B cell (primary cell): ENCODE measurements around the gene CCNH. TPM values are rescaled to one million over a fixed set of nuclear protein-coding genes. Genes with fewer than 3 reads are reported as not detected.

ENCODE experiments used
- ATAC-seq: fragments of 200-7000 bp; cut with Tn5 transposase; one replicate; pipeline ENCODE4 v1.10.0; 2021; ENCODE audit warnings: low read depth, mild to moderate bottlenecking, moderate number of reproducible peaks, moderate library complexity
- CTCF ChIA-PET: fragments of 350-600 bp; sonication (Branson Sonifier 250); formaldehyde crosslinking; loops from one replicate; lab custom pipeline; 2021; ENCODE audit warnings: antibody characterized with exemption, inconsistent platforms; lab: Charles Lee
- POLR2A ChIA-PET: fragments of 350-600 bp; sonication (Branson Sonifier 250); formaldehyde crosslinking; loops from one replicate; lab custom pipeline; 2021; ENCODE audit warnings: antibody characterized with exemption; lab: Charles Lee
- DNase-seq: peaks from one replicate; pipeline ENCODE4 v3.0.0; 2013
- H2AFZ ChIP-seq: 2 replicates; pipeline ENCODE4 v1.6.1; 2012; ENCODE audit warnings: mild to moderate bottlenecking, low read depth, low read length; ENCODE audit not compliant: insufficient read depth, poor library complexity, severe bottlenecking
- H3K27ac ChIP-seq, 2 donors: 1 replicate in 1 of 2; 2 replicates in 1 of 2; pipeline ENCODE4 v1.5.1; 2012 to 2013; ENCODE audit warnings: low read length in 2 of 2, mild to moderate bottlenecking in 2 of 2, moderate library complexity in 1 of 2
- H3K27me3 ChIP-seq, 4 experiments: fragments of 200-600 bp in 1 of 4; sonication (generic) in 1 of 4; replicated peaks in 1 of 4; 1 replicate in 2 of 4; 2 replicates in 2 of 4; pipeline versions ENCODE4 v1.6.1 to v1.7.0; 2013 to 2016; ENCODE audit warnings: low read length in 3 of 4, mild to moderate bottlenecking in 2 of 4, mixed read lengths in 1 of 4, moderate library complexity in 1 of 4; ENCODE audit not compliant: insufficient read depth in 4 of 4, control insufficient read depth in 3 of 4; ENCODE audit errors: control extremely low read depth in 1 of 4
- H3K36me3 ChIP-seq, 2 experiments: replicated peaks in 1 of 2; 1 replicate in 1 of 2; 2 replicates in 1 of 2; pipeline versions ENCODE4 v1.6.1 to v1.7.1; 2013; ENCODE audit warnings: low read length in 1 of 2; ENCODE audit not compliant: insufficient read depth in 2 of 2, control insufficient read depth in 1 of 2; ENCODE audit errors: control extremely low read depth in 1 of 2, extremely low read depth in 1 of 2
- H3K4me1 ChIP-seq, 2 donors: fragments of 200-600 bp in 1 of 2; sonication (generic) in 1 of 2; 1 replicate in 1 of 2; 2 replicates in 1 of 2; pipeline versions ENCODE4 v1.5.1 to v1.6.1; 2013 to 2017; ENCODE audit warnings: low read length in 2 of 2; ENCODE audit not compliant: control insufficient read depth in 2 of 2, insufficient read depth in 2 of 2
- H3K4me2 ChIP-seq: replicated peaks from 2 replicates; pipeline ENCODE3; 2012; ENCODE audit warnings: mild to moderate bottlenecking, low read depth, low read length; ENCODE audit not compliant: poor library complexity, severe bottlenecking
- H3K4me3 ChIP-seq, 5 experiments: fragments of 200-600 bp in 1 of 5; sonication (generic) in 1 of 5; 1 replicate in 3 of 5; 2 replicates in 2 of 5; pipeline versions ENCODE4 v1.5.1 to v1.7.0; 2011 to 2016; ENCODE audit warnings: low read length in 4 of 5, mild to moderate bottlenecking in 4 of 5, low read depth in 2 of 5, control low read depth in 1 of 5, moderate library complexity in 1 of 5; ENCODE audit not compliant: insufficient read depth in 1 of 5; ENCODE audit errors: control extremely low read depth in 1 of 5, extremely low read depth in 1 of 5
- H3K79me2 ChIP-seq: fragments of 200-600 bp; sonication (generic); one replicate; pipeline ENCODE4 v1.6.0; 2016; ENCODE audit warnings: low read length; ENCODE audit not compliant: control insufficient read depth, insufficient read depth
- H3K9ac ChIP-seq: fragments of 200-600 bp; sonication (generic); 2 replicates; pipeline ENCODE4 v1.6.1; 2017; ENCODE audit warnings: mild to moderate bottlenecking, low read length, moderate library complexity
- H3K9me3 ChIP-seq, 3 donors: one replicate each; pipeline versions ENCODE4 v1.6.1 to v1.7.1; 2013; ENCODE audit warnings: low read length in 2 of 3; ENCODE audit not compliant: control insufficient read depth in 2 of 3, insufficient read depth in 1 of 3; ENCODE audit errors: control extremely low read depth in 1 of 3
- H4K20me1 ChIP-seq: 2 replicates; pipeline ENCODE4 v1.6.0; 2012; ENCODE audit warnings: mild to moderate bottlenecking, low read length; ENCODE audit not compliant: insufficient read depth, control insufficient read depth, poor library complexity, severe bottlenecking
- H3K27ac Mint-ChIP-seq: one replicate; pipeline ENCODE4 v1.8.0; 2021; ENCODE audit warnings: mixed read lengths
- H3K27me3 Mint-ChIP-seq: one replicate; pipeline ENCODE4 v1.8.0; 2021; ENCODE audit warnings: mixed read lengths
- H3K4me1 Mint-ChIP-seq: one replicate; pipeline ENCODE4 v1.8.0; 2021; ENCODE audit warnings: mixed read lengths
- H3K4me3 Mint-ChIP-seq: one replicate; pipeline ENCODE4 v1.8.0; 2021; ENCODE audit warnings: mixed read lengths
- H3K9me3 Mint-ChIP-seq: one replicate; pipeline ENCODE4 v1.8.0; 2022; ENCODE audit warnings: mixed read lengths; ENCODE audit not compliant: insufficient read depth
- EZH2 ChIP-seq: IDR thresholded peaks from 2 replicates; pipeline ENCODE4 v1.6.1; 2012; ENCODE audit warnings: borderline replicate concordance, low read depth, mild to moderate bottlenecking, moderate library complexity, low read length; ENCODE audit not compliant: insufficient read depth, poor library complexity, severe bottlenecking
- WGBS: methylation state at CpG from one replicate; pipeline ENCODE4 v1.1.5; 2013; ENCODE audit warnings: missing lambda C conversion rate; ENCODE audit not compliant: insufficient coverage; 5-methylcytosine and 5-hydroxymethylcytosine counted together
- intact Hi-C: fragments of 100-400 bp; cut with micrococcal nuclease; formaldehyde crosslinking; loops from one replicate; pipeline ENCODE4 v1.10.0; 2022
- polyA plus RNA-seq: library from polyadenylated mRNA; depleted of rRNA; stranded (reverse); fragments of >200 nt; gene quantifications from 2 replicates; pipeline ENCODE4 v1.2.3, GENCODE V29; 2012
- total RNA-seq, 2 donors: library from RNA; stranded (reverse); fragments of 120-200 nt in 1 of 2; gene quantifications; 1 replicate in 1 of 2; 2 replicates in 1 of 2; pipeline versions ENCODE4 v1.2.3 to v1.2.4, GENCODE V29; 2013 to 2022
- TF ChIP-seq, protein P1 (sequence below): fragments of 200-600 bp; IDR thresholded peaks from one replicate; pipeline ENCODE4 v1.8.0; 2022; ENCODE audit warnings: antibody characterized with exemption, mild to moderate bottlenecking

CCNH gene
- total and polyA plus RNA-seq, 2 donors (not counting 1 experiment from before 2014, with no cell fraction given) = 59.2 to 120 TPM

GRCh38 chr5:87392170-87392569 is 20.6 kb downstream of the CCNH start:
- H3K27ac Mint-ChIP-seq = no peak overlapping the region
- no peak for TF ChIP-seq EZH2
- TF ChIP-seq, protein P1, sequence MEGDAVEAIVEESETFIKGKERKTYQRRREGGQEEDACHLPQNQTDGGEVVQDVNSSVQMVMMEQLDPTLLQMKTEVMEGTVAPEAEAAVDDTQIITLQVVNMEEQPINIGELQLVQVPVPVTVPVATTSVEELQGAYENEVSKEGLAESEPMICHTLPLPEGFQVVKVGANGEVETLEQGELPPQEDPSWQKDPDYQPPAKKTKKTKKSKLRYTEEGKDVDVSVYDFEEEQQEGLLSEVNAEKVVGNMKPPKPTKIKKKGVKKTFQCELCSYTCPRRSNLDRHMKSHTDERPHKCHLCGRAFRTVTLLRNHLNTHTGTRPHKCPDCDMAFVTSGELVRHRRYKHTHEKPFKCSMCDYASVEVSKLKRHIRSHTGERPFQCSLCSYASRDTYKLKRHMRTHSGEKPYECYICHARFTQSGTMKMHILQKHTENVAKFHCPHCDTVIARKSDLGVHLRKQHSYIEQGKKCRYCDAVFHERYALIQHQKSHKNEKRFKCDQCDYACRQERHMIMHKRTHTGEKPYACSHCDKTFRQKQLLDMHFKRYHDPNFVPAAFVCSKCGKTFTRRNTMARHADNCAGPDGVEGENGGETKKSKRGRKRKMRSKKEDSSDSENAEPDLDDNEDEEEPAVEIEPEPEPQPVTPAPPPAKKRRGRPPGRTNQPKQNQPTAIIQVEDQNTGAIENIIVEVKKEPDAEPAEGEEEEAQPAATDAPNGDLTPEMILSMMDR = no peak
- no peak overlapping the region for H3K4me3 Mint-ChIP-seq
- DNase-seq (no peak), ATAC-seq (no peak)
- Histone ChIP-seq H3K4me2 (no peak overlapping the region), H3K27me3 (no peaks in the 10 kb centered on the region), H3K4me3 (no peak overlapping the region), H3K9ac (no peak overlapping the region), H3K4me1 (no peaks in the 10 kb centered on the region), H2AFZ (no peak overlapping the region), H4K20me1 (no peaks in the 10 kb centered on the region), H3K36me3 (peaks cover 16 to 87% of the 10 kb centered on the region in 2 experiments), H3K79me2 (no peaks in the 10 kb centered on the region), H3K27ac (no peak overlapping the region), H3K9me3 (no peaks in the 10 kb centered on the region)
- H3K9me3 Mint-ChIP-seq = no peaks in the 10 kb centered on the region
- H3K27me3 Mint-ChIP-seq = no peaks in the 10 kb centered on the region
- 64% methylated on average over 1 of the region's 1 CpG for WGBS
- no peaks in the 10 kb centered on the region for H3K4me1 Mint-ChIP-seq
- ChIA-PET POLR2A (no interaction called here), CTCF (interaction anchor here (2.7 kb wide), 1 partner anchor 8 kb away, joined by 20 read pairs; no protein-coding TSS in a partner anchor)
- intact Hi-C loops = loop anchor here (5.0 kb wide), 1 partner anchor 45 kb away; no protein-coding TSS in a partner anchor

DNA sequence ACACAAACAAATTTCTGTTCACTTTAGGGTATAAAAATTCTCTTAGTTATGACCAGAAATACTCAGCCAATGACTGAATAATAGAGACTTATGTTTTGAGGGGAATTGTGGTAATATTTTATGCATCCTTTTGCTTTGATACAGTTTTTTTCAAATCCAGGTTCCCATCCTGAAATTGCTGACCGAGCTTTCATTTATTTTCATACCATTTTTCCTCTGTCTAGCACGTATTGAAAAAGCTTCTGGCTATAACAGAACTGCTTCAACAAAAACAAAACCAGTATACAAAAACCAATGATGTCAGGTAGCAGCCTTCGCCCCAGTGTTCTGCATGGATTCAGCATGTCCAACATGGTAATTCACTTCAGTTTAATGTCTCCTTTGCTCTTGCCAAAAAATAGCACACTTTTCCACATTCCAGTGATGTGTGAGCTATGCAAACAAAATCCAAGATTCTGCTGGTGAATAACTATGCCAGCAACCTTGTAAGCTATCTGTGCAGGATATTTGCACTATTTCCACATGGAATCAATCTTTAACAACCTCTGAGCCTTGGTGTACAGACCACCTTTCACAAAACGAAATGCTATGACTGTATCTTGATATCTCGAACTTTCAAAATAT is 22.0 kb downstream of the CCNH start:
- H4K20me1 ChIP-seq = no peaks in the 10 kb centered on the region
- H3K27ac ChIP-seq = peak overlapping the region in 1 of 2 donors; percentile 1
- H3K4me2 ChIP-seq = no peak overlapping the region
- no peaks in the 10 kb centered on the region for H3K79me2 ChIP-seq
- Mint-ChIP-seq H3K27me3 (no peaks in the 10 kb centered on the region), H3K4me3 (no peak overlapping the region), H3K9me3 (no peaks in the 10 kb centered on the region), H3K27ac (no peak overlapping the region), H3K4me1 (no peaks in the 10 kb centered on the region)
- 100% methylated on average over 3 of the region's 5 CpGs for WGBS
- no peaks in the 10 kb centered on the region for H3K9me3 ChIP-seq
- TF ChIP-seq, protein P1 = no peak
- TF ChIP-seq EZH2 = no peak
- POLR2A ChIA-PET = no interaction called here
- no peak overlapping the region for H2AFZ ChIP-seq
- DNase-seq = no peak
- H3K9ac ChIP-seq = no peak overlapping the region
- H3K4me1 ChIP-seq = no peaks in the 10 kb centered on the region
- no peak overlapping the region for H3K4me3 ChIP-seq
- CTCF ChIA-PET = interaction anchor here (2.7 kb wide), 1 partner anchor 10 kb away, joined by 20 read pairs; no protein-coding TSS in a partner anchor
- H3K36me3 ChIP-seq = peaks cover 25 to 95% of the 10 kb centered on the region in 2 experiments
- no peaks in the 10 kb centered on the region for H3K27me3 ChIP-seq
- ATAC-seq = no peak
- intact Hi-C loops = loop anchor here (5.0 kb wide), 1 partner anchor 43 kb away; no protein-coding TSS in a partner anchor
